ENCODE data around the gene MAGI2. TPM values are rescaled to one million over a fixed set of nuclear protein-coding genes. Genes with fewer than 3 reads are reported as not detected.

Gene MAGI2
- total RNA-seq, 1 experiment from 2014 or later: 14.3 TPM

DNA sequence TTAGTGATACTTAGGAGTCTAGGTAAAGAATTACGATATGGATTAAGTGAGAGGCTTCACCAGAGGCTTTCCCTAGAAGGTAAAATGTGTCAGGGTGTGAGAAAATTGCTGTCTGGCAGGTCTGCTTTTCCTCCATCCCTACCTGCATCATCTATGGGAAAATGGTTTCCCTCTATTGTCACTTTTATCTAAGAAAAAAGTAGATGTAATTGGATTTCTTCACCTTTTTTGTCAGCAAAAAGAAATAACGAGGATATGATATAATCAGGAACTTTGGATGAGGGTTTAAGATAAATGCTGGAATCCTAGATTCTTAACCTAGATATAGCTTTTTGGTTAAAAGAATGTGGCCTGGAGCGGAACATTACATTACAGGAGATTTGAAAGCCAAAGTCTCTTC is 146.1 kb downstream of the MAGI2 start:
- Histone ChIP-seq H3K23ac (ENCODE audit: insufficient read length, low read depth, low read length) (no peak overlapping the region), H3K18ac (ENCODE audit: insufficient read length, low read depth, low read length) (no peak overlapping the region), H2BK120ac (ENCODE audit: low read depth, low read length, poor library complexity, severe bottlenecking) (no peak overlapping the region), H2BK5ac (ENCODE audit: insufficient read length, low read length) (no peak overlapping the region), H3K4me1 (ENCODE audit: insufficient read depth, low read length) (no peaks in the 10 kb centered on the region), H3K27me3 (ENCODE audit: insufficient read depth, low read length) (no peaks in the 10 kb centered on the region), H2BK20ac (ENCODE audit: low read depth, low read length, poor library complexity, severe bottlenecking) (no peak overlapping the region), H3K27ac (ENCODE audit: insufficient read length, low read depth, low read length) (no peak overlapping the region), H4K8ac (replicated peaks; ENCODE audit: insufficient read length, low read depth, low read length) (no peak overlapping the region), H2AFZ (ENCODE audit: low read length) (no peak overlapping the region), H3K14ac (ENCODE audit: insufficient read depth, low read length) (no peak overlapping the region), H2BK12ac (ENCODE audit: insufficient read length, low read depth, low read length) (no peak overlapping the region), H3K23me2 (ENCODE audit: insufficient read length, low read depth, low read length, poor library complexity, severe bottlenecking) (no peaks in the 10 kb centered on the region), H3K9ac (ENCODE audit: extremely low read depth, insufficient read length, low read length) (no peak overlapping the region), H3K4ac (ENCODE audit: low read depth, low read length) (no peak overlapping the region), H3K79me1 (ENCODE audit: insufficient read depth, low read depth, low read length, poor library complexity, severe bottlenecking) (no peaks in the 10 kb centered on the region), H4K91ac (ENCODE audit: insufficient read length, low read depth, low read length) (no peak overlapping the region), H3K4me2 (ENCODE audit: insufficient read depth, insufficient read length, low read length) (no peak overlapping the region), H4K20me1 (ENCODE audit: control insufficient read depth, insufficient read depth, insufficient read length) (no peaks in the 10 kb centered on the region), H2BK15ac (ENCODE audit: low read depth, low read length) (no peak overlapping the region), H4K5ac (ENCODE audit: insufficient read length, low read depth, low read length) (no peak overlapping the region), H2AK5ac (ENCODE audit: insufficient read length, low read length) (no peak overlapping the region), H3K56ac (ENCODE audit: insufficient read length, low read depth, low read length) (no peak overlapping the region), H3K9me3 (ENCODE audit: control insufficient read depth, low read depth, low read length) (no peaks in the 10 kb centered on the region), H3K79me2 (ENCODE audit: insufficient read depth, low read length) (no peaks in the 10 kb centered on the region), H3T11ph (ENCODE audit: low read length) (no peak overlapping the region)
- DNase-seq: no peak
- Mint-ChIP-seq H3K36me3 (ENCODE audit: insufficient read depth in 1 of 3, low read depth in 3 of 3) (no peaks in the 10 kb centered on the region), H3K9me3 (no peaks in the 10 kb centered on the region), H3K4me1 (no peaks in the 10 kb centered on the region), H3K4me3 (no peak overlapping the region), H3K27me3 (ENCODE audit: low read depth) (no peaks in the 10 kb centered on the region), H3K27ac (no peak overlapping the region)
- TF ChIP-seq, protein P1, sequence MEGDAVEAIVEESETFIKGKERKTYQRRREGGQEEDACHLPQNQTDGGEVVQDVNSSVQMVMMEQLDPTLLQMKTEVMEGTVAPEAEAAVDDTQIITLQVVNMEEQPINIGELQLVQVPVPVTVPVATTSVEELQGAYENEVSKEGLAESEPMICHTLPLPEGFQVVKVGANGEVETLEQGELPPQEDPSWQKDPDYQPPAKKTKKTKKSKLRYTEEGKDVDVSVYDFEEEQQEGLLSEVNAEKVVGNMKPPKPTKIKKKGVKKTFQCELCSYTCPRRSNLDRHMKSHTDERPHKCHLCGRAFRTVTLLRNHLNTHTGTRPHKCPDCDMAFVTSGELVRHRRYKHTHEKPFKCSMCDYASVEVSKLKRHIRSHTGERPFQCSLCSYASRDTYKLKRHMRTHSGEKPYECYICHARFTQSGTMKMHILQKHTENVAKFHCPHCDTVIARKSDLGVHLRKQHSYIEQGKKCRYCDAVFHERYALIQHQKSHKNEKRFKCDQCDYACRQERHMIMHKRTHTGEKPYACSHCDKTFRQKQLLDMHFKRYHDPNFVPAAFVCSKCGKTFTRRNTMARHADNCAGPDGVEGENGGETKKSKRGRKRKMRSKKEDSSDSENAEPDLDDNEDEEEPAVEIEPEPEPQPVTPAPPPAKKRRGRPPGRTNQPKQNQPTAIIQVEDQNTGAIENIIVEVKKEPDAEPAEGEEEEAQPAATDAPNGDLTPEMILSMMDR (conservative IDR thresholded peaks at IDR 0.05): no peak
- no CpG with 5 or more reads among the region's 3 CpGs for WGBS (ENCODE audit: extremely low coverage, insufficient read length, low lambda C conversion rate)
